COLO829 (cell line): ENCODE measurements around the gene RALGPS1.
A peak's percentile ranks its signal among the peaks of the same experiment; 100 is the strongest.

Experiments used
- DNase-seq: peaks from one replicate; pipeline ENCODE4 v3.0.0; 2012; ENCODE audit warnings: low spot score

RALGPS1 gene

GRCh38 chr9:127121628-127122175, 207.1 kb downstream of the RALGPS1 start:
- DNase-seq, result no peak

- no peak for DNase-seq
Measured at GRCh38 chr9:127122176-127123063, 207.8 kb downstream of the RALGPS1 start, which contains the start of gene ANGPTL2. ANGPTL2 (minus strand) TSS chr9:127122635; CDS start chr9:127108731, 13,904 bp downstream.

- no peak for DNase-seq
Measured at GRCh38 chr9:127123064-127123890, 208.7 kb downstream of the RALGPS1 start.

GRCh38 chr9:127124111-127124531, 209.5 kb downstream of the RALGPS1 start:
- no peak for DNase-seq

GRCh38 chr9:127124792-127125191, 210.2 kb downstream of the RALGPS1 start:
- no peak for DNase-seq

GRCh38 chr9:127126971-127127370, 212.4 kb downstream of the RALGPS1 start:
- no peak for DNase-seq

GRCh38 chr9:127128341-127129072, 213.9 kb downstream of the RALGPS1 start:
- DNase-seq, result no peak

- DNase-seq, result no peak
Measured at GRCh38 chr9:127129073-127129717, 214.6 kb downstream of the RALGPS1 start.

GRCh38 chr9:127129718-127130085, 215.1 kb downstream of the RALGPS1 start:
- no peak for DNase-seq

GRCh38 chr9:127130235-127130634, 215.7 kb downstream of the RALGPS1 start:
- no peak for DNase-seq

GRCh38 chr9:127130661-127131538, 216.3 kb downstream of the RALGPS1 start:
- peak; percentile 17 for DNase-seq

GRCh38 chr9:127131871-127132270, 217.3 kb downstream of the RALGPS1 start:
- DNase-seq, result no peak

- no peak for DNase-seq
Measured at GRCh38 chr9:127132375-127132774, 217.8 kb downstream of the RALGPS1 start.

GRCh38 chr9:127132921-127133647, 218.5 kb downstream of the RALGPS1 start:
- DNase-seq, result no peak

GRCh38 chr9:127133739-127134167, 219.2 kb downstream of the RALGPS1 start:
- DNase-seq, result no peak

- no peak for DNase-seq
Measured at GRCh38 chr9:127135056-127135745, 220.6 kb downstream of the RALGPS1 start.

- no peak for DNase-seq
Measured at GRCh38 chr9:127136081-127136879, 221.7 kb downstream of the RALGPS1 start.
